NT2/D1 (cell line): Measurements from ENCODE around the gene LYZL1.
"Not testable (repeated sequence)": the region's sequence is repeated elsewhere in the genome, so short reads cannot be mapped to it uniquely, and the experiment has no call there.

Experiments used
- DNase-seq: peaks from one replicate; pipeline ENCODE4 v3.0.0-alpha.2; 2011; ENCODE audit warnings: low read depth, low spot score
- H3K27me3 ChIP-seq: 2 replicates; pipeline ENCODE4 v1.6.0; 2011; ENCODE audit warnings: mild to moderate bottlenecking; ENCODE audit not compliant: insufficient read length, insufficient read depth
- H3K36me3 ChIP-seq: 2 replicates; pipeline ENCODE4 v1.6.1; 2011; ENCODE audit warnings: mild to moderate bottlenecking, low read length, mixed read lengths; ENCODE audit not compliant: insufficient read depth, insufficient read length
- H3K4me1 ChIP-seq: 2 replicates; pipeline ENCODE4 v1.5.1; 2011; ENCODE audit not compliant: insufficient read depth, insufficient read length
- H3K4me3 ChIP-seq: 2 replicates; pipeline ENCODE4 v1.5.1; 2011; ENCODE audit warnings: low read depth; ENCODE audit not compliant: insufficient read length
- H3K9ac ChIP-seq: 2 replicates; pipeline ENCODE4 v1.6.0; 2011; ENCODE audit warnings: low read depth; ENCODE audit not compliant: insufficient read length
- H3K9me3 ChIP-seq: 2 replicates; pipeline ENCODE4 v1.5.1; 2011; ENCODE audit warnings: mild to moderate bottlenecking, low read length; ENCODE audit not compliant: insufficient read depth
- SUZ12 ChIP-seq: IDR thresholded peaks from 2 replicates; pipeline ENCODE4 v1.6.1; 2011; ENCODE audit not compliant: insufficient read length, insufficient read depth; ENCODE audit errors: extremely low read depth
- YY1 ChIP-seq: IDR thresholded peaks from 2 replicates; pipeline ENCODE4 v1.6.1; 2011; ENCODE audit not compliant: insufficient read length, insufficient read depth
- ZNF274 ChIP-seq: IDR thresholded peaks from 2 replicates; pipeline ENCODE4 v1.6.1; 2011; ENCODE audit warnings: mild to moderate bottlenecking, low read depth, low read length

LYZL1 gene

DNA sequence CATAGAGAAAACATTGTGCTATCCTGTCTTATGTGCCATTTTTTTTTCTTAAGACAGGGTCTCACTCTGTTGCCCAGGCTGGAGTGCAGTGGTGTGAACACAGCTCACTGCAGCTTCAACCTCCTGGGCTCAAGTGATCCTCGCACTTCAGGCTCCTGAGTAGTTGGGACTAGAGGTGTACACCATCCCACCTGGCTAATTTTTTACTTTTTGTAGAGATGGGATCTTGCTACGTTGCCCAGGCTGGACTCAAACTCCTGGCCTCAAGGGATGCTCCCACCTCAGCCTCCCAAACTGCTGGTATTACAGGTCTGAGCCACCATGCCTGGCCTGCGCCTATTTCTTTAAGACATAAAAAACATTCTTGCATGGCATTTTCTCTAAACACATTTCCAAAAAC, 20.6 kb downstream of the LYZL1 start:
- Histone ChIP-seq H3K9me3 (peaks cover 17% of the 10 kb centered on the region; the same call in 1 of the 2 replicates), H3K27me3 (no peaks in the 10 kb centered on the region), H3K9ac (no peak overlapping the region), H3K4me3 (no peak overlapping the region), H3K4me1 (no peaks in the 10 kb centered on the region), H3K36me3 (no peaks in the 10 kb centered on the region)
- TF ChIP-seq SUZ12 (no peak), YY1 (no peak), ZNF274 (no peak)
- no peak for DNase-seq

DNA sequence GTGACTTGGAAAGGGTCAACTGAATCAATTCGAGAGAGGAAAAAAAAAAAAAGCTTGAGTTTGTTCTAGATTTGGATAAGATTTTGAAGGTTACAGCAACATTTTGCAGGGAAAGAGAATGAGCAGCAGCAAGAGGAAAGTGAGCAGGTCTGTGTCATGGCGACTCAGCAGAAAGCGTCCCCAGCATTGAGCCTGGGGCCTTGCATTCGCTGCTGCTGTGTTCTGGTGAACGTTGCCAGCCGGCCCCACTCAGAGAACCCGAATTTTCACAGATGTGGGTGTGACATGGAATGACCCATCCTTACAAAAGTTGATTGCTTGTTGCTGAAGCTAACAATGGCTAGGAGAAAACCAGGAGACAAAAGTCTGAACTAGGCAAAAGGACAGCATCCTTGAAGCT, 21.6 kb downstream of the LYZL1 start:
- not testable (repeated sequence) for H3K27me3 ChIP-seq, H3K4me3 ChIP-seq, DNase-seq, H3K4me1 ChIP-seq, H3K9ac ChIP-seq, H3K36me3 ChIP-seq
- H3K9me3 ChIP-seq = peaks cover 17% of the 10 kb centered on the region; the same call in 1 of the 2 replicates

DNA sequence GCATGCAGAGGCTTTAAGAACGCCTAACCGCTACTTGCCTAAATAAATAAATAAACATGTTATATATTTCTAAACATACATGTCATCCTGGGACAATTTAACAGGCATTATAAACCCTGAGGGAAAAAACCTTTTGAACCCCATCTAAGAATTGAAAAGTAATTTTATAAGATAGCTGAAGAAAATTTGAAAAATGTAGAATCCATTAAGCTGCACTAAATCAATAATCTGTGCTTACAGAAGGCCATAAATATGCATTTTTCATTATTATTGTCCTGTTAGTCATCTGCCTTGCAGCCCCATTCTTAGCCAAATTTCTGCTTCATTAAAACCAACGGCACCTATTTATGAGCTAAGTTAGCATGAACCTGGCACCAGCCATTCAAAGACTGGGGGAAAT, 24.2 kb downstream of the LYZL1 start:
- no peak for DNase-seq
- Histone ChIP-seq H3K4me1 (peaks cover 3% of the 10 kb centered on the region), H3K36me3 (no peaks in the 10 kb centered on the region), H3K27me3 (no peaks in the 10 kb centered on the region), H3K4me3 (no peak overlapping the region), H3K9me3 (peaks cover 17% of the 10 kb centered on the region; the same call in 1 of the 2 replicates), H3K9ac (no peak overlapping the region)
- TF ChIP-seq ZNF274 = no peak
- no peak for TF ChIP-seq YY1
- TF ChIP-seq SUZ12 = no peak

- DNase-seq = no peak
- Histone ChIP-seq H3K4me3 (no peak overlapping the region), H3K4me1 (peaks cover 7% of the 10 kb centered on the region), H3K9me3 (peaks cover 12% of the 10 kb centered on the region; the same call in 1 of the 2 replicates), H3K27me3 (no peaks in the 10 kb centered on the region), H3K9ac (no peak overlapping the region), H3K36me3 (no peaks in the 10 kb centered on the region)
- TF ChIP-seq SUZ12 = no peak
Observed at GRCh38 chr10:29314726-29315125, 25.9 kb downstream of the LYZL1 start.

DNA sequence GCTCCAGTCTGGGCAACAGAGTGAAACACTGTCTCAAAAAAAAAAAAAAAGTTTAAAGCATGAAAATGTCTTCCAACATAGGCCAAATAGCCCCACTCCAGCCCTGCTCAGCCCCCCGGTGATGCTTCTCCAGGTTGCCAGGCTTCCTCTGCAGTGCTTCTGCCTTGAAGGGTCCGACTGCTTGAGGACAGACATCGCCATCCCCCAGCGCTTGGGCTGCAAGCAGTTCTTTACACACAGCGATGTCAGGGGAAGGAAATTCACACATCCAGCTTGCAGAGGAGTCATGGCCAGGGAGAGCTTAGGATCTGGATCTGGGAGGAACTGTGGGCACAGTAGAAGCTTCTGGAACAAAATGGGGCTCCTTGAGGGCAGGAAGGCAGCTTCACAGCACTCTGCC, 26.9 kb downstream of the LYZL1 start:
- no peak overlapping the region for H3K9ac ChIP-seq

DNA sequence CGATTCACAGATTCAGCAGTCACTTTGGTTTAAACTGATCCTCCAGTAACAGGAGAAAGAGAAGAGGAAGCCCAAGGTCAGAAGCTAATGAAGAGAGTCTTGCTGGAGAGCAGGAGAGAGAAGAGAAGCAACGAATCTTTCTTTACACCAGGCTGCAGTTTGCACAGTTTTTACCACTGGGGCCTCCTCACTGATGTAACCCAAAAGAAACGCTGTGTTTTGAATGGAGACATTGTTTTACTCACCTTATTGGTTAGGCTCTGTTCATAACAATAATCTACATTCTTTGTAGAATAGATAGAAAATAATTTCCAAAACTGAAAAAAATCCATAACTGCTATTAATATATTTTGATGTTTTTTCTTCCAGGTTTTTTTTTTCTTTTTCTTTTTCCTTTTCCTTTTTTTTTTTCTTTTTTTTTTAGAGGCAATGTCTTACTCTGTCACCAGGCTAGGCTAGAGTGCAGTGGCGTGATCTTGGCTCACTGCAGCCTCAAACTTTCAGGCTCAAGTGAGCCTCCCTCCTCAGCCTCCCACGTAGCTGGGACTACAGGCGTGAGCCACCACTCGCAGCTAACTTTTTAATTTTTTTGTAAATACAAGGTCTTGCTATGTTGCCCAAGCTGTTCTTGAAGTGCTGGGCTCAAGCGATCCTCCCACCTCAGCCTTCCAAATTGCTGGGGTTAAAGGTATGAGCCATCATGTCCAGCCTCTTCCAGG, 27.6 kb downstream of the LYZL1 start:
- Histone ChIP-seq H3K27me3 (no peaks in the 10 kb centered on the region), H3K4me3 (no peak overlapping the region), H3K4me1 (peaks cover 7% of the 10 kb centered on the region), H3K9ac (no peak overlapping the region), H3K36me3 (no peaks in the 10 kb centered on the region), H3K9me3 (peaks cover 11% of the 10 kb centered on the region; the same call in 1 of the 2 replicates)
- no peak for DNase-seq
- no peak for TF ChIP-seq SUZ12
- no peak for TF ChIP-seq YY1
- no peak for TF ChIP-seq ZNF274

More for the DNA sequence above, 26.9 kb downstream of the LYZL1 start:
- Histone ChIP-seq H3K36me3 (no peaks in the 10 kb centered on the region), H3K9me3 (peaks cover 11% of the 10 kb centered on the region; the same call in 1 of the 2 replicates), H3K27me3 (no peaks in the 10 kb centered on the region), H3K4me1 (peaks cover 7% of the 10 kb centered on the region), H3K4me3 (no peak overlapping the region)
- no peak for DNase-seq
- TF ChIP-seq ZNF274 (no peak), SUZ12 (no peak), YY1 (no peak)

DNA sequence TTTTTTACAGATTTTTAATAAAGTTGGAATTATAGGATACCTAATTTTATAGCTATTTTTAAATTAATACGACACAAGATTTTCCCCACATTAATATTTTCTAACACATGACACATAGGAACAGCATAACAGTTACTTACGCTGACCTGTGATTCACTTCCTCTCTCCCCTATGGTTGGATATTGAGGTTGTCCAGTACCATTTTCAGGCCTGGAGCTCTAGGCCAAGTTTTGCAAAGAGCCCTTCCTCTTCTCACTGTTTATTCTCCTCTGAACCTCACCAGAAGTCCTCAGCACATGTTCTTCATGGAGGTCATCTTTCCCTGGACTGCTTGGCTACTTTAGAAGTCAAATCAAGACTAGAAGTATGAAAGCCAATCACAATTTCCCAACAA, 28.2 kb downstream of the LYZL1 start:
- Histone ChIP-seq H3K27me3 (no peaks in the 10 kb centered on the region), H3K4me3 (no peak overlapping the region), H3K9me3 (peaks cover 11% of the 10 kb centered on the region; the same call in 1 of the 2 replicates), H3K9ac (no peak overlapping the region), H3K4me1 (peaks cover 7% of the 10 kb centered on the region), H3K36me3 (no peaks in the 10 kb centered on the region)
- no peak for DNase-seq
- TF ChIP-seq SUZ12 = no peak
- TF ChIP-seq ZNF274 = no peak
